Kidney (tissue), 14 donors: ENCODE results near the gene SPSB3. TPM values are rescaled to one million over a fixed set of nuclear protein-coding genes. Genes with fewer than 3 reads are reported as not detected.

ENCODE experiments used
- DNase-seq, 5 donors: peaks; one replicate each; pipeline ENCODE4 v3.0.0-alpha.2; 2013 to 2020
- FAIRE-seq: peaks from 2 replicates; lab custom pipeline; 2012; peaks lifted over from hg19 to GRCh38; lab: Jason Lieb, UNC
- H3K27ac ChIP-seq, 2 donors: one replicate each; pipeline ENCODE4 v1.7.0; 2013; ENCODE audit warnings: low read depth in 2 of 2, low read length in 2 of 2, inconsistent platforms in 1 of 2
- H3K27me3 ChIP-seq: one replicate; pipeline ENCODE4 v1.7.1; 2013; ENCODE audit warnings: low read length, inconsistent platforms; ENCODE audit not compliant: control insufficient read depth, insufficient read depth
- H3K36me3 ChIP-seq, 3 donors: one replicate each; pipeline versions ENCODE4 v1.7.0 to v1.7.1; 2013; ENCODE audit warnings: low read length in 3 of 3, control low read depth in 1 of 3, inconsistent platforms in 1 of 3; ENCODE audit not compliant: insufficient read depth in 3 of 3, control insufficient read depth in 2 of 3
- H3K4me1 ChIP-seq, 3 donors: one replicate each; pipeline versions ENCODE4 v1.7.0 to v1.7.1; 2013; ENCODE audit warnings: low read length in 3 of 3, inconsistent platforms in 1 of 3, low read depth in 1 of 3; ENCODE audit not compliant: control insufficient read depth in 2 of 3, insufficient read depth in 2 of 3
- H3K4me3 ChIP-seq, 3 donors: one replicate each; pipeline versions ENCODE4 v1.7.0 to v1.8.1; 2013; ENCODE audit warnings: low read length in 3 of 3, control low read depth in 1 of 3, inconsistent platforms in 1 of 3
- H3K9ac ChIP-seq, 3 donors: one replicate each; pipeline versions ENCODE4 v1.7.0 to v1.7.1; 2013; ENCODE audit warnings: low read length in 3 of 3, control low read depth in 1 of 3, inconsistent platforms in 1 of 3
- H3K9me3 ChIP-seq, 3 donors: one replicate each; pipeline versions ENCODE4 v1.7.0 to v1.7.1; 2013; ENCODE audit warnings: low read length in 3 of 3, control low read depth in 1 of 3, inconsistent platforms in 1 of 3; ENCODE audit not compliant: control insufficient read depth in 2 of 3, insufficient read depth in 1 of 3
- CTCF ChIP-seq: IDR thresholded peaks from 3 replicates; pipeline ENCODE4 v1.5.1; 2012; ENCODE audit warnings: mild to moderate bottlenecking, moderate library complexity, borderline replicate concordance; ENCODE audit not compliant: insufficient read depth; ENCODE audit errors: extremely low read depth
- intact Hi-C: fragments of 100-400 bp; cut with DNase I; formaldehyde crosslinking; loops from one replicate; pipeline ENCODE4 v1.11.1; 2022
- polyA plus RNA-seq: library from polyadenylated mRNA; stranded (reverse); fragments of 350-450 nt; fragmentation: Illumina TruSeq; extraction: RNeasy Lipid Tissue Mini Kit (QIAGEN cat#74804); gene quantifications from one replicate; pipeline ENCODE4 v1.2.3, GENCODE V29; 2014; ENCODE audit warnings: low read depth, low replicate concordance; ENCODE audit not compliant: insufficient read depth
- total RNA-seq: library from RNA; stranded (reverse); fragmentation: NEBNext Ultra II Directional; extraction: Animal tissue kit (Norgen Biotek cat#: 25700); gene quantifications from one replicate; pipeline ENCODE4 v1.2.1, GENCODE V29; 2021
- donor health status: control.
- donor health status: control.
- donor health status: control.
- donor health status: control.
- donor health status: control.
- donor health status: DM: yes; HTN: yes; CAD: no.
- donor health status: Normal renal cell carcinoma (clear cell type).

The SPSB3 gene
- total and polyA plus RNA-seq, 2 donors from 2014 or later: 55.1 to 57.7 TPM

- Histone ChIP-seq H3K4me3 (no peak overlapping the region), H3K36me3 (peaks cover 2 to 34% (median 24%) of the 10 kb centered on the region in 3 donors), H3K9me3 (no peaks in the 10 kb centered on the region), H3K27ac (no peak overlapping the region), H3K4me1 (no peaks in the 10 kb centered on the region), H3K9ac (no peak overlapping the region), H3K27me3 (no peaks in the 10 kb centered on the region)
- intact Hi-C loops: no loop called here
- peak in 1 of 5 donors; percentile 65 for DNase-seq
- FAIRE-seq: no peak
- no peak for TF ChIP-seq CTCF
Measured at GRCh38 chr16:1751946-1752345, 30.4 kb downstream of the SPSB3 start.

- Histone ChIP-seq H3K9ac (no peak overlapping the region), H3K36me3 (peaks cover 2 to 36% (median 25%) of the 10 kb centered on the region in 3 donors), H3K27ac (no peak overlapping the region), H3K4me1 (no peaks in the 10 kb centered on the region), H3K9me3 (no peaks in the 10 kb centered on the region), H3K4me3 (no peak overlapping the region), H3K27me3 (no peaks in the 10 kb centered on the region)
- FAIRE-seq (no peak), DNase-seq (peak in 1 of 5 donors; percentile 54)
- TF ChIP-seq CTCF: no peak
- intact Hi-C loops: no loop called here
Measured at GRCh38 chr16:1749152-1750117, 32.9 kb downstream of the SPSB3 start.

- H3K9me3 ChIP-seq: no peaks in the 10 kb centered on the region
- H3K27me3 ChIP-seq: no peaks in the 10 kb centered on the region
- no peaks in the 10 kb centered on the region for H3K4me1 ChIP-seq
- intact Hi-C loops: no loop called here
- H3K36me3 ChIP-seq: peaks cover 2 to 41% (median 27%) of the 10 kb centered on the region in 3 donors
- FAIRE-seq (no peak), DNase-seq (no peak)
- no peak overlapping the region for H3K4me3 ChIP-seq
- H3K9ac ChIP-seq: no peak overlapping the region
- no peak for TF ChIP-seq CTCF
- no peak overlapping the region for H3K27ac ChIP-seq
Measured at GRCh38 chr16:1747934-1748333, 34.4 kb downstream of the SPSB3 start.
